HepG2 (cell line): ENCODE measurements around the gene MYH7. TPM values are rescaled to one million over a fixed set of nuclear protein-coding genes. Genes with fewer than 3 reads are reported as not detected.

Experiments used
- HOXA9 ChIP-seq: sonication (generic); formaldehyde crosslinking; IDR thresholded peaks from 2 replicates; pipeline ENCODE4 v1.8.1; 2022; ENCODE audit warnings: missing genetic modification reagents, mild to moderate bottlenecking, moderate library complexity, borderline replicate concordance
- KLF9 ChIP-seq: IDR thresholded peaks from 2 replicates; pipeline ENCODE4 v1.6.1; 2016; ENCODE audit warnings: low read depth
- POLR2AphosphoS5 ChIP-seq: IDR thresholded peaks from 2 replicates; pipeline ENCODE4 v1.6.1; 2012; ENCODE audit warnings: low read depth, low read length
- PPARG ChIP-seq: conservative IDR thresholded peaks from 2 replicates; pipeline ENCODE4 v1.6.1; 2016; ENCODE audit warnings: missing biosample characterization, missing genetic modification reagents
- RFX5 ChIP-seq: IDR thresholded peaks from 2 replicates; pipeline ENCODE4 v1.6.1; 2011; ENCODE audit warnings: low read depth, low read length, improper control_type of control experiment
- SRF ChIP-seq: IDR thresholded peaks from 2 replicates; pipeline ENCODE4 v1.6.1; 2011; ENCODE audit warnings: mild to moderate bottlenecking, low read depth, low read length, moderate library complexity
- TCF7L2 ChIP-seq: IDR thresholded peaks from 2 replicates; pipeline ENCODE4 v1.6.1; 2011; ENCODE audit warnings: mild to moderate bottlenecking, low read depth, low read length, moderate library complexity
- ZNF260 ChIP-seq: sonication (generic); formaldehyde crosslinking; IDR thresholded peaks from 2 replicates; pipeline ENCODE4 v1.4.0; 2020; ENCODE audit warnings: missing genetic modification reagents, low read depth, mild to moderate bottlenecking, borderline replicate concordance
- ZNF557 ChIP-seq: sonication (generic); formaldehyde crosslinking; IDR thresholded peaks from 2 replicates; pipeline ENCODE4 v1.4.0; 2020; ENCODE audit warnings: missing genetic modification reagents
- ZNF564 ChIP-seq: sonication (generic); formaldehyde crosslinking; IDR thresholded peaks from 2 replicates; pipeline ENCODE4 v1.8.1; 2023; ENCODE audit warnings: mild to moderate bottlenecking, missing genetic modification reagents
- ZNF614 ChIP-seq: IDR thresholded peaks from 2 replicates; pipeline ENCODE4 v1.6.1; 2018; ENCODE audit warnings: missing biosample characterization, missing genetic modification reagents, inconsistent platforms, borderline replicate concordance
- ZNF747 ChIP-seq: sonication (generic); formaldehyde crosslinking; IDR thresholded peaks from 2 replicates; pipeline ENCODE4 v1.8.1; 2023; ENCODE audit warnings: missing genetic modification reagents, mild to moderate bottlenecking, borderline replicate concordance
- ZNF788 ChIP-seq: sonication (generic); formaldehyde crosslinking; IDR thresholded peaks from 2 replicates; pipeline ENCODE4 v1.5.0; 2020; ENCODE audit warnings: mild to moderate bottlenecking, missing genetic modification reagents, borderline replicate concordance
- ZSCAN25 ChIP-seq: sonication (generic); formaldehyde crosslinking; IDR thresholded peaks from 2 replicates; pipeline ENCODE4 v1.8.0; 2022; ENCODE audit warnings: mild to moderate bottlenecking, missing genetic modification reagents
- ZZZ3 ChIP-seq: sonication (generic); formaldehyde crosslinking; IDR thresholded peaks from 2 replicates; pipeline ENCODE4 v1.4.0; 2020; ENCODE audit warnings: missing genetic modification reagents, mild to moderate bottlenecking, borderline replicate concordance
- polyA plus RNA-seq, 8 experiments: library from polyadenylated mRNA; depleted of rRNA in 3 of 8; stranded (reverse) in 7 of 8; unstranded in 1 of 8; fragments of >200 nt; fragmentation: Illumina TruSeq in 4 of 8; extraction: Trizol in 4 of 8; gene quantifications; 2 replicates each; pipeline versions ENCODE4 v1.2.1 to v1.2.3, GENCODE V29; 2011 to 2016; ENCODE audit warnings: low read depth in 4 of 8, missing spikeins in 1 of 8, mixed read lengths in 1 of 8; ENCODE audit not compliant: insufficient read depth in 1 of 8
- total RNA-seq, 5 experiments: library from RNA; depleted of rRNA; stranded (reverse); fragments of >200 nt; fragmentation: Illumina TruSeq; extraction: Trizol; gene quantifications; 2 replicates each; pipeline ENCODE4 v1.2.3, GENCODE V29; 2016; ENCODE audit warnings: low read depth in 1 of 5
- TF ChIP-seq, protein P1 (sequence below): sonication (generic); formaldehyde crosslinking; IDR thresholded peaks from 2 replicates; pipeline ENCODE4 v1.4.0; 2020; ENCODE audit warnings: mild to moderate bottlenecking, missing genetic modification reagents
- TF ChIP-seq, protein P2 (sequence below): sonication (generic); formaldehyde crosslinking; conservative IDR thresholded peaks from 2 replicates; pipeline ENCODE4 v1.8.0; 2022; ENCODE audit warnings: missing genetic modification reagents
- TF ChIP-seq, protein P3 (sequence below): IDR thresholded peaks from 2 replicates; pipeline ENCODE4 v1.6.1; 2016
- TF ChIP-seq, protein P4 (sequence below), 2 experiments: sonication (generic) in 1 of 2; formaldehyde crosslinking in 1 of 2; IDR thresholded peaks; 2 replicates each; pipeline versions ENCODE4 v1.5.1 to v1.6.1; 2011 to 2020; ENCODE audit warnings: borderline replicate concordance in 1 of 2, low read depth in 1 of 2, low read length in 1 of 2, mild to moderate bottlenecking in 1 of 2, missing genetic modification reagents in 1 of 2, moderate library complexity in 1 of 2

The MYH7 gene
- total and polyA plus RNA-seq, 2 of the 13 experiments (the other 11 are each of a cell fraction or from before 2014, with no cell fraction given), result 0.04 TPM; not detected in 1

DNA sequence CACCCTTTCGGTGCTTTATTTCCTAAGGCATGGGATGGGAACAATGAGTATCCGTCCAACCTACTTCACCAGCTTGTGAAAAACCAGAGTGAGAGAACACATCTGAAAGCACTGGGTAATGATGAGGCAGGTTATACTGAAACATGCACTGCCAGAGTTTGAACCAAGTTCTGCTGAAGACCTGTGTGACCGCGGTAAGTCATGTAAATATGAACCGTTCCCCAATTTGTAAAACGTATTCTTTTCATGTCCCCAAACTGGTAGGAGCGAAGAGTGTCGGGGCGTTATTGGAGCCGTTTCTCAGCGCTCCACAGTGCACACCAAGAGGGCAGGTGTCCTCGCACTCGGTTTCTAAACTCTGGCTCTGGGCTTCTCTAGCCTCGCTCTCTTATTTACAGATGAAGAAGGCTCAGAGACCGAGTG lies 33.3 kb upstream of the MYH7 start (continued):
- TF ChIP-seq ZNF557, result no peak
- no peak for TF ChIP-seq TCF7L2
- TF ChIP-seq ZNF564 (CRISPR knock-in tag), result no peak
- TF ChIP-seq ZZZ3 (CRISPR knock-in tag), result no peak
- TF ChIP-seq, protein P1, sequence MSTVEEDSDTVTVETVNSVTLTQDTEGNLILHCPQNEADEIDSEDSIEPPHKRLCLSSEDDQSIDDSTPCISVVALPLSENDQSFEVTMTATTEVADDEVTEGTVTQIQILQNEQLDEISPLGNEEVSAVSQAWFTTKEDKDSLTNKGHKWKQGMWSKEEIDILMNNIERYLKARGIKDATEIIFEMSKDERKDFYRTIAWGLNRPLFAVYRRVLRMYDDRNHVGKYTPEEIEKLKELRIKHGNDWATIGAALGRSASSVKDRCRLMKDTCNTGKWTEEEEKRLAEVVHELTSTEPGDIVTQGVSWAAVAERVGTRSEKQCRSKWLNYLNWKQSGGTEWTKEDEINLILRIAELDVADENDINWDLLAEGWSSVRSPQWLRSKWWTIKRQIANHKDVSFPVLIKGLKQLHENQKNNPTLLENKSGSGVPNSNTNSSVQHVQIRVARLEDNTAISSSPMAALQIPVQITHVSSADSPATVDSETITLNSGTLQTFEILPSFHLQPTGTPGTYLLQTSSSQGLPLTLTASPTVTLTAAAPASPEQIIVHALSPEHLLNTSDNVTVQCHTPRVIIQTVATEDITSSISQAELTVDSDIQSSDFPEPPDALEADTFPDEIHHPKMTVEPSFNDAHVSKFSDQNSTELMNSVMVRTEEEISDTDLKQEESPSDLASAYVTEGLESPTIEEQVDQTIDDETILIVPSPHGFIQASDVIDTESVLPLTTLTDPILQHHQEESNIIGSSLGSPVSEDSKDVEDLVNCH, result no peak
- no peak for TF ChIP-seq ZNF260 (CRISPR knock-in tag)
- no peak for TF ChIP-seq RFX5
- TF ChIP-seq HOXA9 (CRISPR knock-in tag), result peak; percentile 21; the same call in 1 of the 2 replicates
- no peak for TF ChIP-seq POLR2AphosphoS5
- TF ChIP-seq ZNF614 (CRISPR knock-in tag), result no peak
- TF ChIP-seq SRF, result no peak
- TF ChIP-seq PPARG (CRISPR knock-in tag), result no peak
- no peak for TF ChIP-seq ZNF747 (CRISPR knock-in tag)
- TF ChIP-seq KLF9 (CRISPR knock-in tag), result no peak
- TF ChIP-seq, protein P2, sequence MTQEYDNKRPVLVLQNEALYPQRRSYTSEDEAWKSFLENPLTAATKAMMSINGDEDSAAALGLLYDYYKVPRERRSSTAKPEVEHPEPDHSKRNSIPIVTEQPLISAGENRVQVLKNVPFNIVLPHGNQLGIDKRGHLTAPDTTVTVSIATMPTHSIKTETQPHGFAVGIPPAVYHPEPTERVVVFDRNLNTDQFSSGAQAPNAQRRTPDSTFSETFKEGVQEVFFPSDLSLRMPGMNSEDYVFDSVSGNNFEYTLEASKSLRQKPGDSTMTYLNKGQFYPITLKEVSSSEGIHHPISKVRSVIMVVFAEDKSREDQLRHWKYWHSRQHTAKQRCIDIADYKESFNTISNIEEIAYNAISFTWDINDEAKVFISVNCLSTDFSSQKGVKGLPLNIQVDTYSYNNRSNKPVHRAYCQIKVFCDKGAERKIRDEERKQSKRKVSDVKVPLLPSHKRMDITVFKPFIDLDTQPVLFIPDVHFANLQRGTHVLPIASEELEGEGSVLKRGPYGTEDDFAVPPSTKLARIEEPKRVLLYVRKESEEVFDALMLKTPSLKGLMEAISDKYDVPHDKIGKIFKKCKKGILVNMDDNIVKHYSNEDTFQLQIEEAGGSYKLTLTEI (CRISPR knock-in tag), result no peak
- TF ChIP-seq ZSCAN25 (CRISPR knock-in tag), result no peak
- TF ChIP-seq, protein P3, sequence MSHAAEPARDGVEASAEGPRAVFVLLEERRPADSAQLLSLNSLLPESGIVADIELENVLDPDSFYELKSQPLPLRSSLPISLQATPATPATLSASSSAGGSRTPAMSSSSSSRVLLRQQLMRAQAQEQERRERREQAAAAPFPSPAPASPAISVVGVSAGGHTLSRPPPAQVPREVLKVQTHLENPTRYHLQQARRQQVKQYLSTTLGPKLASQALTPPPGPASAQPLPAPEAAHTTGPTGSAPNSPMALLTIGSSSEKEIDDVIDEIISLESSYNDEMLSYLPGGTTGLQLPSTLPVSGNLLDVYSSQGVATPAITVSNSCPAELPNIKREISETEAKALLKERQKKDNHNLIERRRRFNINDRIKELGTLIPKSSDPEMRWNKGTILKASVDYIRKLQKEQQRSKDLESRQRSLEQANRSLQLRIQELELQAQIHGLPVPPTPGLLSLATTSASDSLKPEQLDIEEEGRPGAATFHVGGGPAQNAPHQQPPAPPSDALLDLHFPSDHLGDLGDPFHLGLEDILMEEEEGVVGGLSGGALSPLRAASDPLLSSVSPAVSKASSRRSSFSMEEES (CRISPR knock-in tag), result no peak
- TF ChIP-seq, protein P4, sequence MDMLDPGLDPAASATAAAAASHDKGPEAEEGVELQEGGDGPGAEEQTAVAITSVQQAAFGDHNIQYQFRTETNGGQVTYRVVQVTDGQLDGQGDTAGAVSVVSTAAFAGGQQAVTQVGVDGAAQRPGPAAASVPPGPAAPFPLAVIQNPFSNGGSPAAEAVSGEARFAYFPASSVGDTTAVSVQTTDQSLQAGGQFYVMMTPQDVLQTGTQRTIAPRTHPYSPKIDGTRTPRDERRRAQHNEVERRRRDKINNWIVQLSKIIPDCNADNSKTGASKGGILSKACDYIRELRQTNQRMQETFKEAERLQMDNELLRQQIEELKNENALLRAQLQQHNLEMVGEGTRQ (IDR thresholded peaks at IDR 0.05; ENCODE audit: low read depth, low read length), result no peak; the same call in 1 of the 2 replicates
- TF ChIP-seq, protein P4 (CRISPR knock-in tag; IDR thresholded peaks at IDR 0.05; ENCODE audit: borderline replicate concordance), result no peak
- TF ChIP-seq ZNF788 (CRISPR knock-in tag), result 0 out of 2 replicates have a peak, but pooled peaks have one; percentile 4
